Astrocyte (in vitro differentiated cells and primary cell): ENCODE data around the gene ERGIC2. TPM values are rescaled to one million over a fixed set of nuclear protein-coding genes. Genes with fewer than 3 reads are reported as not detected.
A peak's percentile ranks its signal among the peaks of the same experiment; 100 is the strongest.

Experiments used
- DNase-seq: peaks from one replicate; pipeline ENCODE4 v3.0.0-alpha.2; 2010; ENCODE audit warnings: low read depth
- FAIRE-seq: peaks from 2 replicates; lab custom pipeline; 2011; peaks lifted over from hg19 to GRCh38; lab: Jason Lieb, UNC
- H2AFZ ChIP-seq: 2 replicates; pipeline ENCODE4 v1.6.0; 2012; ENCODE audit warnings: low read depth, low read length, inconsistent platforms
- H3K27ac ChIP-seq: 2 replicates; pipeline ENCODE4 v1.5.1; 2011; ENCODE audit warnings: low read depth, low read length, inconsistent platforms
- H3K27me3 ChIP-seq: 2 replicates; pipeline ENCODE4 v1.6.0; 2011; ENCODE audit warnings: low read length, inconsistent platforms; ENCODE audit not compliant: insufficient read depth
- H3K36me3 ChIP-seq: 2 replicates; pipeline ENCODE4 v1.5.1; 2011; ENCODE audit warnings: low read length, inconsistent platforms; ENCODE audit not compliant: insufficient read depth
- H3K4me1 ChIP-seq: 2 replicates; pipeline ENCODE4 v1.5.1; 2011; ENCODE audit warnings: low read length, inconsistent platforms; ENCODE audit not compliant: insufficient read depth
- H3K4me2 ChIP-seq: 2 replicates; pipeline ENCODE4 v1.6.0; 2012; ENCODE audit warnings: low read length, inconsistent platforms
- H3K4me3 ChIP-seq: 2 replicates; pipeline ENCODE4 v1.5.1; 2011; ENCODE audit warnings: low read depth, mild to moderate bottlenecking, low read length, inconsistent platforms; ENCODE audit not compliant: insufficient read depth
- H3K79me2 ChIP-seq: 2 replicates; pipeline ENCODE4 v1.6.0; 2012; ENCODE audit warnings: mild to moderate bottlenecking, low read length, inconsistent platforms; ENCODE audit not compliant: insufficient read depth
- H3K9ac ChIP-seq: 2 replicates; pipeline ENCODE4 v1.6.0; 2012; ENCODE audit warnings: mild to moderate bottlenecking, low read length, inconsistent platforms
- H3K9me3 ChIP-seq: 2 replicates; pipeline ENCODE4 v1.5.1; 2012; ENCODE audit warnings: low read depth, mild to moderate bottlenecking, low read length, inconsistent platforms; ENCODE audit not compliant: insufficient read depth
- H4K20me1 ChIP-seq: 2 replicates; pipeline ENCODE4 v1.6.0; 2012; ENCODE audit warnings: low read length, inconsistent platforms; ENCODE audit not compliant: insufficient read depth
- H3K27ac Mint-ChIP-seq: one replicate; pipeline ENCODE4 v1.8.0; 2021; ENCODE audit warnings: mild to moderate bottlenecking, mixed read lengths; ENCODE audit not compliant: unreplicated experiment
- H3K27me3 Mint-ChIP-seq: one replicate; pipeline ENCODE4 v1.8.0; 2021; ENCODE audit warnings: low read depth, mixed read lengths; ENCODE audit not compliant: unreplicated experiment
- H3K36me3 Mint-ChIP-seq: one replicate; pipeline ENCODE4 v1.8.0; 2021; ENCODE audit warnings: low read depth, mixed read lengths; ENCODE audit not compliant: unreplicated experiment
- H3K4me1 Mint-ChIP-seq: one replicate; pipeline ENCODE4 v1.8.0; 2021; ENCODE audit warnings: low read depth, mixed read lengths; ENCODE audit not compliant: unreplicated experiment
- H3K4me3 Mint-ChIP-seq: one replicate; pipeline ENCODE4 v1.8.0; 2021; ENCODE audit warnings: mild to moderate bottlenecking, moderate library complexity, mixed read lengths; ENCODE audit not compliant: unreplicated experiment
- H3K9me3 Mint-ChIP-seq: one replicate; pipeline ENCODE4 v1.8.0; 2021; ENCODE audit warnings: mild to moderate bottlenecking, mixed read lengths; ENCODE audit not compliant: unreplicated experiment
- EZH2 ChIP-seq: IDR thresholded peaks from 2 replicates; pipeline ENCODE4 v1.6.1; 2012; ENCODE audit warnings: mild to moderate bottlenecking, low read length, inconsistent platforms; ENCODE audit not compliant: insufficient read depth
- total RNA-seq: library from RNA; stranded (reverse); gene quantifications from 2 replicates; pipeline ENCODE4 v1.2.1, GENCODE V29; 2021
- TF ChIP-seq, protein P1 (sequence below): IDR thresholded peaks from 2 replicates; pipeline ENCODE4 v1.5.1; 2011; ENCODE audit warnings: low read depth, mild to moderate bottlenecking, inconsistent platforms, low read length, moderate library complexity; ENCODE audit not compliant: insufficient read depth

ERGIC2 gene
- total RNA-seq, 1 donor from 2014 or later: 81.5 TPM

DNA sequence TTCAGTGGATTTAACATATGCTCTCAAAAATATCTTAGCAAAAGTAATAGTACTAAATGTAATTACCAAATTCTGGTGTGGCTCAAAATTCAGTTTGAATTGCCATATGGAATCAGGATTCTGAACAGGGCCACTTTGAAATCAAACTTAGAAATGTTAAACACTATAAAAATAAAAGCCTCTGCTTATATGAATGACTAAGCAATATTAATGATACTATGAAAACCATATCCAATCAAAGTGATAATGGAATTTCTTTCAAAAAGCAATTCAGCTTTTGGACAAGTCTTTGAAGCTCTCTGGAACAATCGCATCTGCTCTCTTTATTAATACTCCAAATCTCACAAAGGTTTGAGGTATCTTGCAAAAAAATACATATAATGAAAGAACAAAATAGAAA is 51.6 kb downstream of the ERGIC2 start:
- no peaks in the 10 kb centered on the region for H3K4me1 Mint-ChIP-seq
- no peaks in the 10 kb centered on the region for H4K20me1 ChIP-seq
- no peaks in the 10 kb centered on the region for H3K4me1 ChIP-seq
- H3K79me2 ChIP-seq: no peaks in the 10 kb centered on the region
- H3K27ac ChIP-seq: no peak overlapping the region
- no peak for DNase-seq
- H3K4me2 ChIP-seq: no peak overlapping the region
- peaks cover 3% of the 10 kb centered on the region for H3K36me3 Mint-ChIP-seq
- no peak overlapping the region for H2AFZ ChIP-seq
- FAIRE-seq: no peak
- H3K4me3 ChIP-seq: no peak overlapping the region
- no peaks in the 10 kb centered on the region for H3K27me3 ChIP-seq
- H3K4me3 Mint-ChIP-seq: no peak overlapping the region
- no peaks in the 10 kb centered on the region for H3K36me3 ChIP-seq
- H3K9me3 Mint-ChIP-seq: no peaks in the 10 kb centered on the region
- H3K9me3 ChIP-seq: no peaks in the 10 kb centered on the region
- H3K27me3 Mint-ChIP-seq: no peaks in the 10 kb centered on the region
- H3K27ac Mint-ChIP-seq: no peak overlapping the region
- no peak overlapping the region for H3K9ac ChIP-seq
- TF ChIP-seq, protein P1, sequence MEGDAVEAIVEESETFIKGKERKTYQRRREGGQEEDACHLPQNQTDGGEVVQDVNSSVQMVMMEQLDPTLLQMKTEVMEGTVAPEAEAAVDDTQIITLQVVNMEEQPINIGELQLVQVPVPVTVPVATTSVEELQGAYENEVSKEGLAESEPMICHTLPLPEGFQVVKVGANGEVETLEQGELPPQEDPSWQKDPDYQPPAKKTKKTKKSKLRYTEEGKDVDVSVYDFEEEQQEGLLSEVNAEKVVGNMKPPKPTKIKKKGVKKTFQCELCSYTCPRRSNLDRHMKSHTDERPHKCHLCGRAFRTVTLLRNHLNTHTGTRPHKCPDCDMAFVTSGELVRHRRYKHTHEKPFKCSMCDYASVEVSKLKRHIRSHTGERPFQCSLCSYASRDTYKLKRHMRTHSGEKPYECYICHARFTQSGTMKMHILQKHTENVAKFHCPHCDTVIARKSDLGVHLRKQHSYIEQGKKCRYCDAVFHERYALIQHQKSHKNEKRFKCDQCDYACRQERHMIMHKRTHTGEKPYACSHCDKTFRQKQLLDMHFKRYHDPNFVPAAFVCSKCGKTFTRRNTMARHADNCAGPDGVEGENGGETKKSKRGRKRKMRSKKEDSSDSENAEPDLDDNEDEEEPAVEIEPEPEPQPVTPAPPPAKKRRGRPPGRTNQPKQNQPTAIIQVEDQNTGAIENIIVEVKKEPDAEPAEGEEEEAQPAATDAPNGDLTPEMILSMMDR: no peak
- TF ChIP-seq EZH2: no peak

DNA sequence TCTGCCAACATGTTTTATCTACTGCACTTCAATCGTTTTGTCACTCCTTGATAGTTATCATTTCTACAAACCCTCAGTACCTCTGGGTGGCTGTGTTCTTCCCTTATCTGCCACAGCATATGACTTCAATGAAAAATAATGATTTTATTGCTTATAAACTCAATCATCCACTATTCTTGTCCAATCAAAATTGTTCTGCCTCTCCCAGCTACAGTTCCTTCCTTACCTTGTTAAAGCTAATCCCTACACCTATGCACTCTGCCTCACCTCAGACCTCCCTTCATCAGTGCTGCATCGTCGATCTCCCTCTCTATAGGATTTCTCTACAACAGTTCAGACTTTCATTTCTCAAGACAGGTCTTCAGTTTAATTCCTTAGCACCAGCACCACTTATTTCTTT is 58.8 kb downstream of the ERGIC2 start:
- no peak overlapping the region for H3K27ac ChIP-seq
- Mint-ChIP-seq H3K27me3 (no peaks in the 10 kb centered on the region), H3K27ac (no peak overlapping the region), H3K9me3 (peaks cover 16% of the 10 kb centered on the region), H3K36me3 (peaks cover 26% of the 10 kb centered on the region), H3K4me3 (no peak overlapping the region), H3K4me1 (peaks cover 5% of the 10 kb centered on the region)
- no peaks in the 10 kb centered on the region for H3K9me3 ChIP-seq
- no peaks in the 10 kb centered on the region for H3K79me2 ChIP-seq
- H2AFZ ChIP-seq: no peak overlapping the region
- peaks cover 25% of the 10 kb centered on the region for H3K4me1 ChIP-seq
- no peak overlapping the region for H3K9ac ChIP-seq
- no peak overlapping the region for H3K4me3 ChIP-seq
- H3K4me2 ChIP-seq: no peak overlapping the region
- H4K20me1 ChIP-seq: no peaks in the 10 kb centered on the region
- TF ChIP-seq, protein P1: no peak
- no peak for TF ChIP-seq EZH2
- no peak for DNase-seq
- H3K36me3 ChIP-seq: no peaks in the 10 kb centered on the region
- no peaks in the 10 kb centered on the region for H3K27me3 ChIP-seq
- no peak for FAIRE-seq

DNA sequence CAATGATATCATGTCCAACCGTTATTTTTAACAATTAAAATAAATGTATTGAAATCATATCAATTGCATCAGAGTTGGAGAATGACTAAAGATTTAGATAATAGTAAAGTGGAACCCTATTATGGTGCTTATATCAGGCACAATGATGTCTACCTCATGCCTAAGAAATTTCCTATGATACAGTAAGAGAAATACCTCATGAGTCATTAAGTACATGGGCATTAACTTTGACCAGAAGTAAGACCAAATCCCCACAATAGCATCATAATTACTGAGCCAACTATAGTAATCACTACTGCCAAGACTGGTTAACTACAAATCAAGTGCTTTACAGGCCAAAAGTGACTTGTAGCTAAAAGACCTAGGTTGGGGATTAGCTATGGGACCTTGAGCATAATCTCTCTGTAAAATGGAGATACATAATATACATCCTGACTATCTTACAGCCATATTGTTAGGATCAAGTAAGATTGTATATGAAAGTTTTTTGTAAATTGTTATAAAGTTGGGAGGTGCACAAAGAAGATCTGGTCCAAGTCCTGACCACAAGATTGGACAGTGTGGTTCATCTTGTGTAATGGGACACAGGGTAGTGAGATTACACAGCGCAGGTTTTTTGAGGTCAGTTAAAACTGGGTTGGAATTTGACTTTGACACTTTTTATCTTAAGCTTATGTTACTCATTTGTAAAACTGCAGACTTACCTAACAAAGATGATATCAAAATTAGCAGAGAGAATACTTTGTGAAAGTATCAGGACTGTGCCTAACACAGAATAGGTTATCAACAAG is 60.5 kb downstream of the ERGIC2 start:
- Histone ChIP-seq H3K79me2 (no peaks in the 10 kb centered on the region), H3K27ac (peak overlapping the region; percentile 81), H4K20me1 (no peaks in the 10 kb centered on the region), H3K36me3 (no peaks in the 10 kb centered on the region), H3K4me2 (peak overlapping the region; percentile 29), H3K4me1 (peaks cover 33% of the 10 kb centered on the region), H3K9me3 (no peaks in the 10 kb centered on the region), H2AFZ (no peak overlapping the region), H3K27me3 (no peaks in the 10 kb centered on the region), H3K9ac (peak overlapping the region; percentile 4), H3K4me3 (no peak overlapping the region)
- peak overlapping the region; percentile 3 for H3K27ac Mint-ChIP-seq
- peaks cover 25% of the 10 kb centered on the region for H3K36me3 Mint-ChIP-seq
- no peak for TF ChIP-seq EZH2
- TF ChIP-seq, protein P1: no peak
- peaks cover 10% of the 10 kb centered on the region for H3K4me1 Mint-ChIP-seq
- H3K9me3 Mint-ChIP-seq: peaks cover 16% of the 10 kb centered on the region
- DNase-seq (peak; percentile 98), FAIRE-seq (peak; percentile 68)
- H3K4me3 Mint-ChIP-seq: no peak overlapping the region
- no peaks in the 10 kb centered on the region for H3K27me3 Mint-ChIP-seq
